Thyroid gland (tissue), 4 donors: ENCODE measurements around the gene WWC2. TPM values are rescaled to one million over a fixed set of nuclear protein-coding genes. Genes with fewer than 3 reads are reported as not detected.

ENCODE experiments used
- DNase-seq, 2 donors: peaks; one replicate each; pipeline ENCODE4 v3.0.0-alpha.2; 2019
- H3K27ac ChIP-seq, 3 donors: fragments of 200-600 bp; sonication (generic); 1 replicate in 2 of 3; 2 replicates in 1 of 3; pipeline ENCODE4 v1.5.1; 2016 to 2019; ENCODE audit warnings: mild to moderate bottlenecking in 1 of 3, moderate library complexity in 1 of 3
- H3K27me3 ChIP-seq: fragments of 200-600 bp; sonication (generic); one replicate; pipeline ENCODE4 v1.5.1; 2019
- H3K36me3 ChIP-seq, 2 donors: fragments of 200-600 bp; sonication (generic); one replicate each; pipeline ENCODE4 v1.5.1; 2016 to 2019
- H3K4me1 ChIP-seq, 2 donors: fragments of 200-600 bp; sonication (generic); one replicate each; pipeline ENCODE4 v1.5.1; 2017 to 2019
- H3K4me3 ChIP-seq, 3 donors: fragments of 200-600 bp; sonication (generic); replicated peaks in 1 of 3; 1 replicate in 2 of 3; 2 replicates in 1 of 3; pipeline ENCODE4 v1.5.1; 2016; ENCODE audit warnings: mild to moderate bottlenecking in 1 of 3
- H3K9me3 ChIP-seq: fragments of 200-600 bp; sonication (generic); one replicate; pipeline ENCODE4 v1.5.1; 2017
- CTCF ChIP-seq, 6 experiments: fragments of 200-600 bp in 3 of 6; fragments of 450-650 bp in 3 of 6; sonication (generic) in 3 of 6; IDR thresholded peaks; one replicate each; pipeline ENCODE4 v1.5.1; 2016 to 2019; ENCODE audit warnings: antibody characterized with exemption in 6 of 6, mild to moderate bottlenecking in 2 of 6, inconsistent platforms in 1 of 6, moderate library complexity in 1 of 6
- POLR2A ChIP-seq, 2 donors: fragments of 450-650 bp; IDR thresholded peaks; one replicate each; pipeline ENCODE4 v1.6.1; 2017; ENCODE audit warnings: antibody characterized with exemption in 2 of 2, mild to moderate bottlenecking in 2 of 2, moderate library complexity in 1 of 2
- WGBS, 2 donors: methylation state at CpG; one replicate each; pipeline ENCODE4 v1.1.5; 2017; 5-methylcytosine and 5-hydroxymethylcytosine counted together
- intact Hi-C: fragments of 100-400 bp; cut with DNase I; formaldehyde crosslinking; loops from one replicate; pipeline ENCODE4 v1.15.1; 2023
- total RNA-seq, 4 donors: library from RNA; depleted of rRNA; stranded (reverse); fragments of >200 nt; gene quantifications; one replicate each; pipeline ENCODE4 v1.2.3, GENCODE V29; 2016

Gene WWC2
- 10 to 100 TPM; 44.6 to 87.4 (median 53.5) TPM for total RNA-seq

GRCh38 chr4:183098723-183099536 is at the start of gene WWC2:
Gene WWC2, plus strand, starts transcription at chr4:183099257. Its CDS starts 235 bp downstream, at chr4:183099492.
- WGBS, 2 donors, result 0% methylated on average over 21 to 29 of the region's 102 CpGs
- Histone ChIP-seq H3K36me3 (no peaks in the 10 kb centered on the region), H3K4me3 (peak within 1 kb of the TSS; percentile 55 to 100 (median 85)), H3K4me1 (peaks cover 24 to 32% of the 10 kb centered on the region in 2 donors), H3K27me3 (no peaks in the 10 kb centered on the region), H3K27ac (peak within 1 kb of the TSS; percentile 97 to 99 (median 98)), H3K9me3 (no peaks in the 10 kb centered on the region)
- peak; percentile 94 to 95 for DNase-seq
- intact Hi-C loops, result no loop called here
- TF ChIP-seq CTCF (IDR thresholded peaks at IDR 0.05), result peak in 1 of 6 experiments; percentile 37
- TF ChIP-seq POLR2A (IDR thresholded peaks at IDR 0.05), result peak; percentile 39 to 97

DNA sequence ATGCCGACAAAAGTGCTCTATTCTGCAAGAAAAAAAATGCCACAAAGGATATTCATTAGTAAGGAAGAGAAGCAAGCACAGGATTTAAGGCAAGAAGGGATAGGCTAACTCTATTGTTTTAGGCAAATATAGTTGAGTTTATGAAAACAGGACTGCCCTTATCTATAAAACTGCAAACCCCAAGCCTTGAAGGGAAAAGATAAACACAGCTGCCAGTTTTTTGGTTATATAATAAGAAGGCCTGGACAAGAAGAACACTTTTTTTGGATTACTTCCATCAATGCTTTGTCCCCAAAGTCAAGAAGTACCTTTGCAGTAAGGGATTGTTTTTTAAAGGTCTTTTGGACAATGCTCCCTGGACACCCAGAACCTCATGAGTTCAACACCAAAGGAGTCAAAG is 45.4 kb upstream of the WWC2 start:
- no peak for DNase-seq
- H3K4me3 ChIP-seq, result no peak overlapping the region
- no peak overlapping the region for H3K27ac ChIP-seq
- H3K36me3 ChIP-seq, result no peaks in the 10 kb centered on the region
- no peak for TF ChIP-seq CTCF (IDR thresholded peaks at IDR 0.05)
- TF ChIP-seq POLR2A (IDR thresholded peaks at IDR 0.05), result no peak
- no peaks in the 10 kb centered on the region for H3K9me3 ChIP-seq
- intact Hi-C loops, result no loop called here
- H3K4me1 ChIP-seq, result no peaks in the 10 kb centered on the region
- no peaks in the 10 kb centered on the region for H3K27me3 ChIP-seq
- 91 to 96% methylated on average over 1 of the region's 1 CpG for WGBS, 2 donors

DNA sequence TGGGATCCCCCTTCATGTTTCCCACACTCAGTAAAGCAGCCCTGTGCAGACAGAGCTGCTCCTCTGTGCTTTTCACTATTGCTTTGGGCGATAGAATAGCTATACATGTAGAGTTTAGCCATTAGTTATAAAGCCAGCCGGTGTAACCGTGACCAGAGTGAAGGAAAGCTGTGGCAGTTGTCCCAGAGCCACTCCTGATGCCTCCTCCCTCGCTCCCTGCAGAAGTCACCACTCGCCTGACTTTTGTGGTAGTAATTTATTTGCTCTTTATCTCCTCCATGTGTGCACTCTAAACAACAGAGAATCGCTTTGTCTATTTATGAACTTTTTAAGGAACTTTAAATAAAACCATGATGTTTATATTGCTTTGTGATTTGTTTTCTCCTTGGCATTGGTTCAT is 41.8 kb upstream of the WWC2 start:
- Histone ChIP-seq H3K36me3 (no peaks in the 10 kb centered on the region), H3K9me3 (no peaks in the 10 kb centered on the region), H3K27me3 (no peaks in the 10 kb centered on the region), H3K4me3 (no peak overlapping the region), H3K4me1 (no peaks in the 10 kb centered on the region), H3K27ac (no peak overlapping the region)
- DNase-seq, result no peak
- TF ChIP-seq POLR2A (IDR thresholded peaks at IDR 0.05) (no peak), CTCF (IDR thresholded peaks at IDR 0.05) (no peak)
- intact Hi-C loops, result no loop called here
- 81 to 91% methylated on average over 6 of the region's 6 CpGs for WGBS, 2 donors

DNA sequence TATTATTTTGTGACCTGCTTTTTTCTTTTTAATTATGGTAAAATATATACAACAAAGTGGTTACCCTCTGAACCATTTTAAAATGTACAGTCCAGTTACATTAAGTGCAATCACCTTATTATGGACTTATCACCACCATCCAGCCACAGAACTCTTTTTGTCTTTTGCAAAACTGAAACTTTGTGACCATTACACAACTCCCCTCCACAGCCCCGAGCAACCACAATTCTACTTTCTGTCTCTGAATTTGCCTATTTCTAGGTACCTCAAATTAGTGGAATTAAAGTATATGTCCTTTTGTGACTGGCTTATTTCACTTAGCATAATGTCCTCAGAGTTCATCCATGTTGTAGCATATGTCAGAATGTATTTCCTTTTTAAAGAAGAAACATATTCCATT is 39.3 kb upstream of the WWC2 start:
- H3K27me3 ChIP-seq, result no peaks in the 10 kb centered on the region
- WGBS, 2 donors, result 87 to 89% methylated on average over 1 of the region's 1 CpG
- intact Hi-C loops, result no loop called here
- H3K4me3 ChIP-seq, result no peak overlapping the region
- H3K4me1 ChIP-seq, result no peaks in the 10 kb centered on the region
- TF ChIP-seq CTCF (IDR thresholded peaks at IDR 0.05) (no peak), POLR2A (IDR thresholded peaks at IDR 0.05) (no peak)
- DNase-seq, result no peak
- no peak overlapping the region for H3K27ac ChIP-seq
- H3K36me3 ChIP-seq, result no peaks in the 10 kb centered on the region
- H3K9me3 ChIP-seq, result no peaks in the 10 kb centered on the region

DNA sequence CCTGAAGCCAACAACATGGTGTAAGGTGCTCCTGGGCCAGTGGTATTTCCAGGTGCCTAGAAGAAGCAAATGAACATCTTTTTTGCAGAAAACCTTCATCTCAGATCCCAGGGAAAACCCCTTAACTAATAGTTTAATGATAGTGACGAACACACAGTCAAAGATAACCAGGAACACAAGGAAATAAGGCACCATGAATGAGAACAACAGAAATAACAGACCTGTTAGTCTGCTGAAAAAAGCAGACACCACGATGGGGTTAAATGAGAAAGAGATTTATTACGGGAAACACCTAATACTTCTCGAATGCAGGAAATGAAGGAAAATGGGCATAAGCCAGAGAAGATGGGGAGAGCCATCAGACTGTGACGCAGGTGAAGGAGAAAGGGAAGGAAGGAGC is 30.6 kb upstream of the WWC2 start:
- Histone ChIP-seq H3K4me3 (no peak overlapping the region), H3K27me3 (no peaks in the 10 kb centered on the region), H3K36me3 (no peaks in the 10 kb centered on the region), H3K4me1 (peaks cover 0 to 3% of the 10 kb centered on the region in 2 donors), H3K9me3 (no peaks in the 10 kb centered on the region), H3K27ac (no peak overlapping the region)
- 88 to 92% methylated on average over 5 of the region's 5 CpGs for WGBS, 2 donors
- no peak for TF ChIP-seq CTCF (IDR thresholded peaks at IDR 0.05)
- no peak for TF ChIP-seq POLR2A (IDR thresholded peaks at IDR 0.05)
- DNase-seq, result no peak
- intact Hi-C loops, result no loop called here
